ENCODE measurements around the gene MT1B.

MT1B gene

GRCh38 chr16:56631832-56632155 is 19.9 kb upstream of the MT1B start:
- TF ChIP-seq CTCF (IDR thresholded peaks at IDR 0.05) = no peak

DNA sequence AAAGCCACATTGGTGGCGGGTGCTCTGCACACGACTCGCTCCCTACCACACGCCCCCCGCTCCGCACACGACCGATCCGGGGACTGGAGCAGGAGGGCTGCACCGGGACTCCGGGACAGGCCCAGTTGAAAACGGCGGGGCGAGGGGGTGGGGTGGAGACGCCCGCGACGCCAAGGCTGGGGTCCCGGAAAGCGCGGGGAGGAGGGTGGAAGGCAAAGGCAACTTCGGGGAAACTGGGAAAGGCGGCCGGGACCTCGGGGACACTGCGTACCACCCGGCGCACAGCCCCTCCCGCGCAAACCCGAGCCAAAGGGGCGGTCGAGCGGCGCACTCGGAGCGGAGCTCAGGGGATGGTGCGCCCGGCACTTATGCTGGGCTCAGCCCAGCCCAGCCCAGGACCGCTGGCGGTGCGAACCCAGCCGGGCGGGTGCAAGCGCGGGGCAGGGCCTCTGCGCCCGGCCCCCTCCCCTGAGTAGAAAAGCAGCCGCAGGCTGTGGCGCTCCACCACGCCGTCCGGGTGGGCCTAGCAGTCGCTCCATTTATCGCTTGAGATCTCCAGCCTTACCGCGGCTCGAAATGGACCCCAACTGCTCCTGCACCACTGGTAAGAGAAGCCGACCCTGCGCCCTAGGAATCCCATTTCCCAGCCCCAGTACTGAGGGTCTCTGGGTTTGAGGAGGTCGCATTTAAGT is 19.4 kb upstream of the MT1B start, which contains the start of gene MT1M:
TSS of gene MT1M (plus strand) at position 504 of the 692 bp plus-strand sequence. CDS start at position 577, 73 bp downstream.
- no peak for TF ChIP-seq CTCF (IDR thresholded peaks at IDR 0.05)

DNA sequence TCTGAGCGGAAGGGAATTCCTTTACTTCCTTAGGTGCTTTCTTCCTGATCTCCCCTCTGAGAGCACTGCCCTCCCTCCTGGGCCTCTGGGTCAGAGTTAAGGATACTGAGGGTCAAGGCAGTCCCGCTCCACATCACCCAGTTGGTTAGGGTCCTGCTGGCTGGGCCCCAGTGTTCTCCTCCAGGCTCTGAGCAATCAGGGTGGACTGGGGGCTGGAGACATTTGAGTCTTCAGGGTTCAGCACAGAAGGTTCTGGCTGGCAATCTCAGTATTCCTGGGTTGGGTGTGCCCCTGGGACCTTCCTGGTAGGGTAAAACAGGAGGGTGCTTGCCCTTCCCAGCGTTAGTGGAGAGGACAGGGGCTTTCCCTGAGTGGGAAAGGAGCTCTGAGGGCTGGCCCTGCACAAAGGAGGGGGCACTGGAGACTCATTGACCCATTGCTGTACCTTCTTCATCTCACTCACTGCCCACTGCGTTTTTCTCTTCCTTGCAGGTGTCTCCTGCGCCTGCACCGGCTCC is 18.8 kb upstream of the MT1B start:
- TF ChIP-seq CTCF (IDR thresholded peaks at IDR 0.05) = no peak

DNA sequence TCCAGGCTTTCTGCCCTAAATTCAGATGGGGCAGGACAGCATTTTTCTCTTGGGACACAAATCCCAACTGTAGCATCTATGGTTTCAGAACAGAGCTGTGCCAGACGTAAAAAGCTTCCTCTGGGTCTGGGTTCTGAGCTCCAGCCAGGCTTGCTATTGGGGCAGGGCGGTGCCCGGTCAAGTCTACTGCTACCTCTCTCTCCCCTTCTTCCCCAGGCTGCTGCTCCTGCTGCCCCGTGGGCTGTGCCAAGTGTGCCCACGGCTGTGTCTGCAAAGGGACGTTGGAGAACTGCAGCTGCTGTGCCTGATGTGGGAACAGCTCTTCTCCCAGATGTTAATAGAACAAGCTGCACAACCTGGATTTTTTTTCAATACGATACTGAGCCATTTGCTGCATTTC is 18.2 kb upstream of the MT1B start:
- no peak for TF ChIP-seq CTCF (IDR thresholded peaks at IDR 0.05)

- no peak for TF ChIP-seq CTCF (IDR thresholded peaks at IDR 0.05)
These were observed 16.8 kb upstream of the MT1B start for GRCh38 chr16:56634715-56635440.

GRCh38 chr16:56635441-56635967 is 16.2 kb upstream of the MT1B start:
- no peak for TF ChIP-seq CTCF (IDR thresholded peaks at IDR 0.05)

- TF ChIP-seq CTCF (IDR thresholded peaks at IDR 0.05) = no peak
These were observed 14.9 kb upstream of the MT1B start for GRCh38 chr16:56636616-56637413.
